HepG2 (cell line): ENCODE results near the gene CAPZB. TPM values are rescaled to one million over a fixed set of nuclear protein-coding genes. Genes with fewer than 3 reads are reported as not detected.

Experiments
- ATAC-seq: fragments of 200-7000 bp; cut with Tn5 transposase; 3 replicates; pipeline ENCODE4 v1.9.1; 2020; ENCODE audit warnings: mild to moderate bottlenecking, moderate library complexity
- BruUV-seq: library from RNA; stranded (reverse); fragments of 400-500 nt; replicated peaks from 2 replicates; lab custom pipeline; 2021; lab: Mats Ljungman, UMichigan
- CTCF ChIA-PET: fragments of 300-600 bp; formaldehyde crosslinking; extraction: SDS; loops from one replicate; lab custom pipeline; 2021; ENCODE audit warnings: low total read pairs, inconsistent platforms, low intra/inter-chr PET ratio; lab: Yijun Ruan, JAX
- POLR2A ChIA-PET: fragments of 350-600 bp; sonication (Branson Sonifier 250); formaldehyde crosslinking; loops from one replicate; lab custom pipeline; 2020; ENCODE audit warnings: antibody characterized with exemption, inconsistent platforms; lab: Yijun Ruan, JAX
- DNase-seq: peaks from one replicate; pipeline ENCODE4 v3.0.0-alpha.2; 2015; ENCODE audit warnings: low spot score
- FAIRE-seq: peaks from 3 replicates; lab custom pipeline; 2011; peaks lifted over from hg19 to GRCh38; lab: Jason Lieb, UNC
- H2AFZ ChIP-seq: one replicate; pipeline ENCODE4 v1.6.1; 2011; ENCODE audit warnings: low read length, inconsistent platforms
- H3K27ac ChIP-seq: fragments of 300-600 bp; 3 replicates; pipeline ENCODE4 v1.8.0; 2011; ENCODE audit warnings: mixed run types, mild to moderate bottlenecking, mixed read lengths, low read length, inconsistent platforms; ENCODE audit not compliant: insufficient read depth; ENCODE audit errors: extremely low read length
- H3K27me3 ChIP-seq, 2 experiments: fragments of 200-600 bp in 1 of 2; 2 replicates in 1 of 2; 3 replicates in 1 of 2; pipeline versions ENCODE4 v1.6.0 to v1.8.0; 2011; ENCODE audit warnings: low read length in 2 of 2, mild to moderate bottlenecking in 2 of 2, moderate library complexity in 2 of 2, inconsistent platforms in 1 of 2; ENCODE audit not compliant: insufficient read depth in 2 of 2, control insufficient read depth in 1 of 2
- H3K36me3 ChIP-seq, 2 experiments: fragments of 200-600 bp in 1 of 2; replicated peaks in 1 of 2; 2 replicates in 1 of 2; 3 replicates in 1 of 2; pipeline versions ENCODE4 v1.5.1 to v1.8.0; 2011; ENCODE audit warnings: low read length in 2 of 2, inconsistent platforms in 1 of 2; ENCODE audit not compliant: insufficient read depth in 2 of 2, control insufficient read depth in 1 of 2
- H3K4me1 ChIP-seq: 2 replicates; pipeline ENCODE4 v1.5.1; 2012; ENCODE audit warnings: low read length, inconsistent platforms; ENCODE audit not compliant: insufficient read depth
- H3K4me2 ChIP-seq: 2 replicates; pipeline ENCODE4 v1.6.0; 2011; ENCODE audit warnings: low read depth, low read length, inconsistent platforms
- H3K4me3 ChIP-seq, 3 experiments: fragments of 200-600 bp in 1 of 3; sonication (generic), shearing (Covaris generic) in 1 of 3; replicated peaks in 1 of 3; 2 replicates each; pipeline ENCODE4 v1.5.1; 2011 to 2016; ENCODE audit warnings: low read length in 3 of 3, inconsistent platforms in 2 of 3, low read depth in 2 of 3, mild to moderate bottlenecking in 2 of 3, control low read depth in 1 of 3, mixed read lengths in 1 of 3; ENCODE audit not compliant: insufficient read depth in 1 of 3
- H3K79me2 ChIP-seq: one replicate; pipeline ENCODE4 v1.6.1; 2011; ENCODE audit warnings: low read length, inconsistent platforms; ENCODE audit not compliant: insufficient read depth
- H3K9ac ChIP-seq: 2 replicates; pipeline ENCODE4 v1.6.0; 2011; ENCODE audit warnings: mild to moderate bottlenecking, low read depth, low read length, inconsistent platforms; ENCODE audit not compliant: insufficient read depth
- H3K9me3 ChIP-seq: 2 replicates; pipeline ENCODE4 v1.5.1; 2012; ENCODE audit warnings: mild to moderate bottlenecking, low read length
- H4K20me1 ChIP-seq: 2 replicates; pipeline ENCODE4 v1.6.0; 2011; ENCODE audit warnings: inconsistent platforms, mild to moderate bottlenecking, low read length, moderate library complexity; ENCODE audit not compliant: insufficient read depth
- FOXA3 ChIP-seq: IDR thresholded peaks from 2 replicates; pipeline ENCODE4 v1.6.1; 2016; ENCODE audit warnings: missing genetic modification reagents, missing compliant biosample characterization
- FOXJ3 ChIP-seq: sonication (generic); formaldehyde crosslinking; IDR thresholded peaks from 2 replicates; pipeline ENCODE4 v1.4.0; 2020; ENCODE audit warnings: missing genetic modification reagents, mild to moderate bottlenecking, borderline replicate concordance
- HNRNPH1 ChIP-seq: fragments of 200-400 bp; formaldehyde crosslinking; optimal IDR thresholded peaks from 2 replicates; pipeline ENCODE3; 2017; ENCODE audit warnings: mild to moderate bottlenecking, low read depth, low read length
- KAT8 ChIP-seq: IDR thresholded peaks from 2 replicates; pipeline ENCODE4 v1.6.1; 2016; ENCODE audit warnings: missing genetic modification reagents, missing compliant biosample characterization
- KLF15 ChIP-seq: sonication (generic); formaldehyde crosslinking; IDR thresholded peaks from 2 replicates; pipeline ENCODE4 v1.8.1; 2023; ENCODE audit warnings: borderline replicate concordance, mild to moderate bottlenecking, inconsistent platforms, missing genetic modification reagents, mixed read lengths
- KMT2A ChIP-seq: sonication (generic); formaldehyde crosslinking; IDR thresholded peaks from 2 replicates; pipeline ENCODE4 v1.4.0; 2020; ENCODE audit warnings: missing genetic modification reagents
- POGK ChIP-seq: sonication (generic); formaldehyde crosslinking; conservative IDR thresholded peaks from 2 replicates; pipeline ENCODE4 v1.8.0; 2022; ENCODE audit warnings: mild to moderate bottlenecking, moderate library complexity, missing genetic modification reagents
- SYNCRIP ChIP-seq: fragments of 200-400 bp; formaldehyde crosslinking; IDR thresholded peaks from 2 replicates; pipeline ENCODE4 v1.6.1; 2018; ENCODE audit warnings: mild to moderate bottlenecking, low read depth, low read length; ENCODE audit not compliant: insufficient read depth
- YEATS2 ChIP-seq: sonication (generic); formaldehyde crosslinking; IDR thresholded peaks from 2 replicates; pipeline ENCODE4 v1.4.0; 2020; ENCODE audit warnings: missing genetic modification reagents, borderline replicate concordance
- ZBTB20 ChIP-seq: sonication (generic); formaldehyde crosslinking; IDR thresholded peaks from 2 replicates; pipeline ENCODE4 v1.8.1; 2023; ENCODE audit warnings: missing genetic modification reagents, low read depth, mild to moderate bottlenecking, borderline replicate concordance
- ZBTB3 ChIP-seq: sonication (generic); formaldehyde crosslinking; IDR thresholded peaks from 2 replicates; pipeline ENCODE4 v1.4.0; 2020; ENCODE audit warnings: low read depth, mild to moderate bottlenecking, moderate library complexity, missing genetic modification reagents, borderline replicate concordance
- ZKSCAN5 ChIP-seq: sonication (generic); formaldehyde crosslinking; IDR thresholded peaks from 2 replicates; pipeline ENCODE4 v1.5.1; 2020; ENCODE audit warnings: mild to moderate bottlenecking, missing genetic modification reagents
- ZKSCAN8 ChIP-seq: IDR thresholded peaks from 2 replicates; pipeline ENCODE4 v1.6.1; 2016; ENCODE audit warnings: borderline replicate concordance, missing genetic modification reagents, missing compliant biosample characterization
- ZNF432 ChIP-seq: sonication (generic); formaldehyde crosslinking; IDR thresholded peaks from 2 replicates; pipeline ENCODE4 v1.5.0; 2020; ENCODE audit warnings: missing genetic modification reagents, mild to moderate bottlenecking, borderline replicate concordance
- ZNF577 ChIP-seq: sonication (generic); formaldehyde crosslinking; IDR thresholded peaks from 2 replicates; pipeline ENCODE4 v1.4.0; 2020; ENCODE audit warnings: mild to moderate bottlenecking, low read depth, missing genetic modification reagents, borderline replicate concordance
- ZNF614 ChIP-seq: IDR thresholded peaks from 2 replicates; pipeline ENCODE4 v1.6.1; 2018; ENCODE audit warnings: missing biosample characterization, missing genetic modification reagents, inconsistent platforms, borderline replicate concordance
- ZNF781 ChIP-seq: sonication (generic); formaldehyde crosslinking; IDR thresholded peaks from 2 replicates; pipeline ENCODE4 v1.5.1; 2020; ENCODE audit warnings: borderline replicate concordance, mild to moderate bottlenecking, missing genetic modification reagents; ENCODE audit errors: not compliant biosample characterization
- ZSCAN21 ChIP-seq: sonication (generic); formaldehyde crosslinking; IDR thresholded peaks from 2 replicates; pipeline ENCODE4 v1.8.0; 2022; ENCODE audit warnings: mild to moderate bottlenecking, missing genetic modification reagents, moderate library complexity, borderline replicate concordance
- WGBS: methylation state at CpG from one replicate; pipeline ENCODE4 v1.1.6; 2017; ENCODE audit warnings: low lambda C conversion rate; 5-methylcytosine and 5-hydroxymethylcytosine counted together
- in situ Hi-C: cut with HindIII; loops from 2 replicates; pipeline ENCODE4 v1.10.0; 2017; ENCODE audit warnings: low pct_unique_long_range_greater_than_20kb; ENCODE audit not compliant: extremely low pct_ligation_motif_present
- intact Hi-C: fragments of 100-400 bp; cut with micrococcal nuclease; formaldehyde crosslinking; loops from one replicate; pipeline ENCODE4 v1.10.0; 2022; ENCODE audit not compliant: unreplicated experiment
- polyA plus RNA-seq, 8 experiments: library from polyadenylated mRNA; depleted of rRNA in 3 of 8; stranded (reverse) in 7 of 8; unstranded in 1 of 8; fragments of >200 nt; fragmentation: Illumina TruSeq in 4 of 8; extraction: Trizol in 4 of 8; gene quantifications; 2 replicates each; pipeline versions ENCODE4 v1.2.1 to v1.2.3, GENCODE V29; 2011 to 2016; ENCODE audit warnings: low read depth in 4 of 8, missing spikeins in 1 of 8, mixed read lengths in 1 of 8; ENCODE audit not compliant: insufficient read depth in 1 of 8
- total RNA-seq, 5 experiments: library from RNA; depleted of rRNA; stranded (reverse); fragments of >200 nt; fragmentation: Illumina TruSeq; extraction: Trizol; gene quantifications; 2 replicates each; pipeline ENCODE4 v1.2.3, GENCODE V29; 2016; ENCODE audit warnings: low read depth in 1 of 5
- TF ChIP-seq, protein P1 (sequence below): sonication (generic); formaldehyde crosslinking; IDR thresholded peaks from 2 replicates; pipeline ENCODE4 v1.5.1; 2020; ENCODE audit warnings: missing genetic modification reagents, mild to moderate bottlenecking, borderline replicate concordance
- TF ChIP-seq, protein P2 (sequence below): sonication (generic); formaldehyde crosslinking; IDR thresholded peaks from 2 replicates; pipeline ENCODE4 v1.5.0; 2020; ENCODE audit warnings: mild to moderate bottlenecking, low read depth, missing genetic modification reagents, borderline replicate concordance

Gene CAPZB
- total and polyA plus RNA-seq, 2 of the 13 experiments (the other 11 are each of a cell fraction or from before 2014, with no cell fraction given): 58.9 to 76.9 TPM

DNA sequence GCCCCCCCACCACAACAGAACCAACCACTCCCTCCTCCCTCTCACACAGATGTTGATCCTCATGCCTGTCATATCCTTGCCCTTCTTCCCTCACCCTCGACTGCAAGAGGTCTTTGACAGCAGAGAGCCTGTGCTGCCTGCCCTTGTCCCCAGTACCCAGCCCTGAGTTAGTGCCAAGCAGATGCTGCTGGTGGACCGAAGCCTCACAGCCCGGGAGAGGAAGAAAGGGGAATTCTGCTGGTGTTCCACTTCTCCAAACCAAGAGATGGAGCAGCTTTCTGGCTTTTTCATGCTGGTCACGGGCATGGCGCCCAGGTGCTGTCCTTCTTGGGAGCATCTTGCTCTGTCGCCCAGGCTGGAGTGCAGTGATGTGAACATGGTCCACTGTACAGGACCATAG is 104.1 kb downstream of the CAPZB start:
- TF ChIP-seq FOXJ3 (CRISPR knock-in tag) (no peak), ZNF432 (CRISPR knock-in tag) (no peak), YEATS2 (CRISPR knock-in tag) (no peak), ZKSCAN5 (CRISPR knock-in tag) (no peak), KAT8 (CRISPR knock-in tag) (no peak), ZSCAN21 (CRISPR knock-in tag) (no peak), SYNCRIP (no peak), FOXA3 (CRISPR knock-in tag) (no peak), KLF15 (CRISPR knock-in tag) (no peak), ZNF577 (CRISPR knock-in tag) (no peak), ZKSCAN8 (CRISPR knock-in tag) (no peak), ZNF614 (CRISPR knock-in tag) (no peak), POGK (no peak), HNRNPH1 (no peak), KMT2A (CRISPR knock-in tag) (no peak), ZNF781 (CRISPR knock-in tag) (no peak), ZBTB20 (CRISPR knock-in tag) (no peak), ZBTB3 (CRISPR knock-in tag) (no peak)
- TF ChIP-seq, protein P1, sequence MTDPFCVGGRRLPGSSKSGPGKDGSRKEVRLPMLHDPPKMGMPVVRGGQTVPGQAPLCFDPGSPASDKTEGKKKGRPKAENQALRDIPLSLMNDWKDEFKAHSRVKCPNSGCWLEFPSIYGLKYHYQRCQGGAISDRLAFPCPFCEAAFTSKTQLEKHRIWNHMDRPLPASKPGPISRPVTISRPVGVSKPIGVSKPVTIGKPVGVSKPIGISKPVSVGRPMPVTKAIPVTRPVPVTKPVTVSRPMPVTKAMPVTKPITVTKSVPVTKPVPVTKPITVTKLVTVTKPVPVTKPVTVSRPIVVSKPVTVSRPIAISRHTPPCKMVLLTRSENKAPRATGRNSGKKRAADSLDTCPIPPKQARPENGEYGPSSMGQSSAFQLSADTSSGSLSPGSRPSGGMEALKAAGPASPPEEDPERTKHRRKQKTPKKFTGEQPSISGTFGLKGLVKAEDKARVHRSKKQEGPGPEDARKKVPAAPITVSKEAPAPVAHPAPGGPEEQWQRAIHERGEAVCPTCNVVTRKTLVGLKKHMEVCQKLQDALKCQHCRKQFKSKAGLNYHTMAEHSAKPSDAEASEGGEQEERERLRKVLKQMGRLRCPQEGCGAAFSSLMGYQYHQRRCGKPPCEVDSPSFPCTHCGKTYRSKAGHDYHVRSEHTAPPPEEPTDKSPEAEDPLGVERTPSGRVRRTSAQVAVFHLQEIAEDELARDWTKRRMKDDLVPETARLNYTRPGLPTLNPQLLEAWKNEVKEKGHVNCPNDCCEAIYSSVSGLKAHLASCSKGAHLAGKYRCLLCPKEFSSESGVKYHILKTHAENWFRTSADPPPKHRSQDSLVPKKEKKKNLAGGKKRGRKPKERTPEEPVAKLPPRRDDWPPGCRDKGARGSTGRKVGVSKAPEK: no peak
- TF ChIP-seq, protein P2, sequence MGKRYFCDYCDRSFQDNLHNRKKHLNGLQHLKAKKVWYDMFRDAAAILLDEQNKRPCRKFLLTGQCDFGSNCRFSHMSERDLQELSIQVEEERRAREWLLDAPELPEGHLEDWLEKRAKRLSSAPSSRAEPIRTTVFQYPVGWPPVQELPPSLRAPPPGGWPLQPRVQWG (CRISPR knock-in tag): no peak
- TF ChIP-seq, all 625 proteins: peak for 0
- Histone ChIP-seq H3K79me2 (no peaks in the 10 kb centered on the region), H3K27me3 (no peaks in the 10 kb centered on the region), H3K4me3 (no peak overlapping the region), H3K9ac (no peak overlapping the region), H3K36me3 (peaks cover 28 to 78% of the 10 kb centered on the region in 2 experiments), H2AFZ (no peak overlapping the region), H3K4me2 (no peak overlapping the region), H4K20me1 (no peaks in the 10 kb centered on the region; the same call in 1 of the 2 replicates), H3K9me3 (no peaks in the 10 kb centered on the region), H3K4me1 (peaks cover 24% of the 10 kb centered on the region), H3K27ac (no peak overlapping the region)
- FAIRE-seq (no peak), ATAC-seq (no peak), DNase-seq (no peak)
- BruUV-seq: no TSS peak
- POLR2A ChIA-PET: no interaction called here
- WGBS: 97% methylated on average over 5 of the region's 6 CpGs
- intact Hi-C loops: loop anchor here (10.0 kb wide), 1 partner anchor 214 kb away; a partner anchor contains a TSS
- in situ Hi-C loops: no loop called here
- CTCF ChIA-PET: no interaction called here
